ENCODE measurements around the gene CLEC12A.
"Not testable (repeated sequence)": the region's sequence is repeated elsewhere in the genome, so short reads cannot be mapped to it uniquely, and the experiment has no call there.

Gene CLEC12A

GRCh38 chr12:9971181-9971580 lies at the start of gene CLEC12A:
Gene CLEC12A (plus strand): TSS chr12:9971409. CDS start chr12:9971597, 188 bp downstream.
- DNase-seq: no peak

DNA sequence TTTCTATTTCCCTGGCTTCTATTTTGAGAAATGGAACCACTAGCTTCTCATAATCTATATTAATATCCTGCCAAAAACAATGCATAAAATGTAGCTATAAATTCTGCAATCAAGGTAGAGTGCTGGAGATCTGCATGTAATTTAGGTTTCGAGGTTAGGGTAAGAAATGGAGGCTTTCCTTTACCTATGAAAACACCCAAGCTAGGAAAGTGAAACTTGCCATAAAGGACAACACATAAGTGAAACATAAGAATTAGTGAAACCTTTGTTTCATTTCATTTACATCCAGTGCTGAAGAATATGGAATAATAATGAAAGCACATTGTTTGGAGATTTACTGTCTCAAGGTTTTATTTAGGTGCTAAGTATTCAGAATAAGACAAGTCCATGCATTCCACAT lies 48.8 kb upstream of the CLEC12A start:
- DNase-seq: no peak

GRCh38 chr12:9925705-9926393 lies 45.4 kb upstream of the CLEC12A start:
- no peak for DNase-seq

DNA sequence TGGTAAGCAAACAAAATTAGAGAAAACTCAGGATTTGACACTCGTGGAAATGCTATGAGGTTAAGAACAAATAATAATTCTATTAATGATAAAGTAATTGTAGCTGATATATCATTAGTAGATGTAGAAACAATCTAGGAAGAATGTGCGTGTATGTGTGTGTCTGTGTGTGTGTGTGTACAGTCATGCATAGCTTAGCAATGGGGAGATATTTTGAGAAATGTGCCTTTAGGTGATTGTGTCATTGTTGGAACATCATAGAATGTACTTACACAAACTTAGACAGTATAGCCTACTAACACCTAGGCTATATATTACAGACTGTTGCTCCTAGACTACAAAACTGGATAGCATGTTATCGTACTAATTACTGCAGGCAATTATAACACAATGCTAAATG lies 44.3 kb upstream of the CLEC12A start:
- DNase-seq: no peak

GRCh38 chr12:9928607-9929006 lies 42.6 kb upstream of the CLEC12A start:
- DNase-seq: no peak

DNA sequence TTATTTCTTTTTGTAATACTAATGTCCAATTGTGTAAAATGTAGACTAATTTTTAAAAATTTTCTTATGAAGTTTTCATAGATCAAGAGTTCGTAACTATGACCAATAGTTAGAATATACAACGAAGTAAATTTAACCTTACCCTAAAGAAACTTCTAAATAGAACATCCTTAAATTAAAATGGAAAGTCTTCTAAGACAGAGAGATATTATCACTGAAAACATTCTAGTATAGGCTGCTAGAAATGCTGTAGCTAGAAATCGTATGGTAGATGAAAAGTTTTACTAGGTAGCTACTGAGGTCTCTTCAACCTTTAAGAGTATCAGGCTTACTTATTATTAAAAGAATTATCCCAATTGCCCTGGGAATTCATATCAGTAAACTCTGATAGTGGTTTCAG lies 40.0 kb upstream of the CLEC12A start:
- DNase-seq: no peak

DNA sequence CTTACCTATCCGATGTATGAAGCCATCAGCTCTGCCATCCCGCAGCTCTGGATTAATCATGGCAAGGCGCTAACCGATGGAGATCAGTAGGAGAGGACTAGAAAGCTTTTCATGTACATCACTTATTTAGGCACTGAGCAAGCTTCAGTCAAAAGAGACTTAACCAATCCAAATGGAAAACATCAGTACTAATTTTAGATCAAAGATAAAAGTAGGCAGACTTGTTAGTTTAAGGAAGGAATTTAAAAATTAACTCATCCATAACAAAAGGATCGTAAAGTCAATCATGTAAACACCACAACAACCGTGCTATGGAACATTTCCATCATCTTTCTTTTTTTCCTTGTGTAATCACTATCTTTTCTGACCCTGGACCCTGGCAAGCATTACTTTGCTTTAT lies 38.9 kb upstream of the CLEC12A start, which contains the start of gene CLEC2A:
CLEC2A (minus strand) TSS at position 101 of the 400 bp plus-strand sequence; CDS start at position 60, 41 bp downstream.
- DNase-seq: no peak

DNA sequence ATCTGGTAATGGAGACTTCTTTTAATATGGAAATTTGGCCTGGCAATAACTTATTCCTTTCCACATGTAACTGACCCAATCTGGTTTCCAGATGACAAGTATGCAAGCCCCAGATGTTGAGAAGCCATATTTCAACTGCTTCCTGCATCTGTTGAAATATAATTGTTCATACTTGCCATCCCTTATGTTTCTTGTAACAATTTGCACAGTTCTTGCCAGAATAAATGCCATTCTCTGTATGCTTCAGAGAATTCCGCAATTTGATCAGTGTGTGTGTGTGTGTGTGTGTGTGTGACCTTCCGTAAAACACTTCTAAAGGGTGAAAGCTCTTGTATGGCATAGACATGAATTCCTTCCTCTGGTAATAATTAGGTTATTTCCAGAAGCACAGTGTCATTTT lies 37.3 kb upstream of the CLEC12A start:
- no peak for DNase-seq

GRCh38 chr12:9935026-9935425 lies 36.2 kb upstream of the CLEC12A start:
- no peak for DNase-seq

- DNase-seq: no peak
These were observed 34.6 kb upstream of the CLEC12A start for GRCh38 chr12:9936591-9936990.

DNA sequence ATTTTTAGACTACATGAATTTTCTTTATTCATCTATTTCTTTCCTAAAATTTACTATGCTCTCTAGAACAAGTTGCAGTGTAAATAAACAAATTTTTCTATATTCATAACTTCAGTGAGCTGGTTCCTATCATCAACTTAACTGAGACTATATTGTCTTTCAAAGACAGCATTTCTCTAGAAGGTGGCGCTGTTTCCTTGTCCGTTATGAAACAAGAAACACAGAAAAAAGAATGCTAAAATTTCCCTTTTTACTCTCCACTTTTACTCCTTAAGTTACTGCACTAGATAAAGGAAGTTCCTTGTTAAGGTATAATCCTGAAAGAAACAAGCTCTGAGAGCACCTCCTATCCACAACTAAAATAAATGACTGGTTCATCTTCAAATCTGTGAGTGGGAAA lies 30.8 kb upstream of the CLEC12A start:
- no peak for DNase-seq

GRCh38 chr12:9941838-9942237 lies 29.4 kb upstream of the CLEC12A start:
- no peak for DNase-seq

DNA sequence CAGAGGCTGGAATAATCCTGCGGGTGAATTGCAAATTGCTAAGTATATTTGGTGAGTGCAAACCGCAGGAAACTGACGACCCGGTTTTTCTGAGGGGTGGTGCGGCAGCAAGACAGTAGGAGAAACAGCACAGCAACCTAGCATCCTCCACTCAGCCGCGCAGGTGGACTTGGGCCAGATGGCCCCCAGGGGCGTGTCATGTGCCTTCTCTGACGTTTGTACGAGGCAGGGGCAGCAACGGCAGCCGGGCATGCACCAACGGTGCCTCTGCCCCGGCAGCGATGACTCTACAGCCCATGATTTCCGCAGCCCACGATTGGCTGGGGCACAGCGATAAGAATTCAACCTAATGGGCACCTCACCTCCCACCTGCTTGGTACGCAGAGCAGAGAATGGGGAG lies 28.0 kb upstream of the CLEC12A start:
- DNase-seq: no peak

DNA sequence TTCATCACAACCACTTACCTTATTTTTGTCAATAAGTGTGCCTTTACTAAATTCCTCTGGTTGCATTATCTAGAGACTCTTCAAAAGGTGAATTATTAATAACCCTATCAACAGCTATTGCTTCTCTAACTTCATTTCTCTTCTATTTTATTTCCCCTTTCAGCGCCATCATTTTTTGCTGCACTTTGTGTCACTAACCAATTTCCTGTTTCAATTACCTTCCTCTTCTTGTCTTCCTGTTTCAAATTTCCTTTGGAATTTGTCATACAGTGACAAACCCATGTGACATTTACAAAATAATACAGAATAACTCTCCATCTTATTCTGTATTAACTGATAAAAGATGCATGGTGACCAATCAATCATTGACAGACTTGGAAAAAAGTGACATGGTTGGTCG lies 26.8 kb upstream of the CLEC12A start:
- no peak for DNase-seq

- DNase-seq: no peak
These were observed 23.5 kb upstream of the CLEC12A start for GRCh38 chr12:9947674-9948073.

DNA sequence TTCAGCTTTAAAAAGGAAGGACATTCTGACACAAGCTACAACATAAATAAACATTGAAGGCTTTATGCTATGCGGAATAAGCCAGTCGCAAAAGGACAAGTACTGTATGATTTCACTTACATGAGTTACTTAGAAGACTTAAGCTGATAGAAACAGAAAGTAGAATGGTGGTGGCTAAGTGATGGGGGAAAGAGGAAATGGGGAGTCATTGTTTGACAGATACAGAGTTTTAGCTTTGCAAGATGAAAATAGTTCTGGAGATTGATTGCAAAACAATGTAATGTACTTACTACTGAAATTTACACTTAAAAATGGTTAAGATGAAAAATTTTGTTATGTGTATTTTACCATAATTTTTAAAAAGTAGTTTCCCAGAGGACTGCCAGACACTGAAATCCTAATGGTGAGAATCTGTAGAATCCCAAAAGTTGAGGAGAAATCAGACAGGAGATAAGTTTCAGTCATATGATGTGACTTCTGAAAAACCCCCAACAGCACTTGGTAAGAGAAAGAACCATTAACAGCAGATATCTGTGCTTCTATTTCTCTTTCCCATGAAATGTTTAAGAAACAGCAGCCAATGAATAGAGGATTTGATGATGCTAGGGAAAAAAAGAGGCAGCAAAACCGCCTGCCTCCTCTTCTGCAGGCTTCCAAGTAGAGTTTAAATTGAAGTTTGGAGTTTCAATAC lies 22.5 kb upstream of the CLEC12A start:
- DNase-seq: no peak

GRCh38 chr12:9951026-9951675 lies 20.1 kb upstream of the CLEC12A start:
- DNase-seq: no peak

DNA sequence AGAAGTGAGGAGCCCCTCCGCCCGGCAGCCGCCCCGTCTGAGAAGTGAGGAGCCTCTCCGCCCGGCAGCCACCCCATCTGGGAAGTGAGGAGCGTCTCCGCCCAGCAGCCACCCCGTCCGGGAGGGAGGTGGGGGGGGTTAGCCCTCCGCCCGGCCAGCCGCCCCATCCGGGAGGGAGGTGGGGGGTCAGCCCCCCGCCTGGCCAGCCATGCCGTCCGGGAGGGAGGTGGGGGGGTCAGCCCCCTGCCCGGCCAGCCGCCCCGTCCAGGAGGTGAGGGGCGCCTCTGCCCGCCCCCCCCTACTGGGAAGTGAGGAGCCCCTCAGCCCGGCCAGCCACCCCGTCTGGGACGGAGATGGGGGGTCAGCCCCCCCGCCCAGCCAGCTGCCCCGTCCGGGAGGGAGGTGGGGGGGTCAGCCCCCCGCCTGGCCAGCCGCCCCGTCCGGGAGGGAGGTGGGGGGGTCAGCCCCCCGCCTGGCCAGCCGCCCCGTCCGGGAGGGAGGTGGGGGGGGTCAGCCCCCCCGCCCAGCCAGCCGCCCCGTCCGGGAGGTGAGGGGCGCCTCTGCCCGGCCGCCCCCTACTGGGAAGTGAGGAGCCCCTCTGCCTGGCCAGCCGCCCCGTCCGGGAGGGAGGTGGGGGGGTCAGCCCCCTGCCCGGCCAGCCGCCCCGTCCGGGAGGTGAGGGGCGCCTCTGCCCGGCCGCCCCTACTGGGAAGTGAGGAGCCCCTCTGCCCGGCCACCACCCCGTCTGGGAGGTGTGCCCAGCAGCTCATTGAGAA lies 18.1 kb upstream of the CLEC12A start:
- not testable (repeated sequence) for DNase-seq

- DNase-seq: no peak
These were observed 13.4 kb upstream of the CLEC12A start for GRCh38 chr12:9957834-9958233.

DNA sequence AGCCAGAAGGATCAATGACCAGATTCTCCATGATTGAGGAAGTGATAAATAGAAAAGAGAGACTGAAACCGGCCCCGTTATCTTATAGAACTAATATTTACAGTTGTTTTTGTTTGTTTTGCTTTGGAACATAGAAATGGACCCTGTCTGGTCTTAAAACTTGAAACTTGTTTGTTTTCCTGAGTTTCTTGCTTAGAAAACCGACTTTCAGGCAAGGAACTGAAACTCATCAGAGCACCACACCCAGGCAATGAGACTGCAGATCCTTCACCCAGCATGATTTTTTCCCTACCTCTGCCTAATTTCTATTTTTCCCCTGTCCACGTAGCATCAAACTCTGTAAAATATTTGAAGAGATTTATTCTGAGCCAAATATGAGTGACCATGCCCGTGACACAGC lies 10.6 kb upstream of the CLEC12A start:
- no peak for DNase-seq

DNA sequence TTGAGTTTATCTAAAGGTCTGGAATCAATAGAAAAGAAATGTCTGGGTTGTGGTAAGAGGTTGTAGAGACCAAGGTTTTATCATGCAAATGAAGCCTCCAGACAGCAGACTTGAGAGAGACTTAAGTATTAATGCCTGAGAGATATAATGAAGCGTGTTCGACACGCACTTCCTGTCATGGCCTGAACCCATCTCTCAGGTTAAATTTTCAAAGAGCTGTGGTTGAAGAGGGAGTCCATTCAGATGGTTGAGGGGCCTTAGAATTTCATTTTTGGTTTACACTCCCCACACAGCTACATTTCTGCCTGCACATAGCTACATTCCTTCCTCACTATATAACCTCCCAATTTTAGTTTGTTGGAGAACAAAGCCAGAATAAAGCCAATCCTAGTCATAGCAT lies 10.1 kb upstream of the CLEC12A start:
- DNase-seq: no peak

GRCh38 chr12:9961901-9962300 lies 9.3 kb upstream of the CLEC12A start:
- no peak for DNase-seq

DNA sequence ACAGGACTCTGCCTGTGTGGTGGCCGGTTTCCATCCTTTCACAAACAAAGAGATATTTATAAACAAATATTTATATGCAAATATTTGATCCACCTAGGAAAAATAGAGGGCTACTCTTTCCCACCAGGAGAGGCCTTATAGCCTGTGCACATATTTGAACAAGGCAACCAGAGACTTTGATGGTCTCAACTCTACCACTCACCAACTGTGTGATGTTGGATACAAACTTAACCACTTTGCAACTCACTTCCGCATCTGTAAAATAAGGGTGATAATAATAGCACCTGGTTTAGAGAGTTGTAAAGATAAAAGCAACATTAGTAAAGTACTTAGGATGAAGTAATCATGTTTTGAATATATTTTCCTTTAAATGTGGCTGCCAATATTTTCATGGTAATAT lies 1.5 kb upstream of the CLEC12A start:
- no peak for DNase-seq
